Gastrocnemius medialis (tissue), 4 donors: ENCODE results near the gene PLLP.

Source experiments
- POLR2A ChIP-seq, 2 donors: fragments of 450-650 bp; IDR thresholded peaks; one replicate each; pipeline ENCODE4 v1.6.1; 2017; ENCODE audit warnings: antibody characterized with exemption in 2 of 2, mild to moderate bottlenecking in 2 of 2, moderate library complexity in 2 of 2
- TF ChIP-seq, protein P1 (sequence below), 5 experiments: fragments of 450-650 bp in 3 of 5; fragments of 200-600 bp in 2 of 5; sonication (generic) in 2 of 5; IDR thresholded peaks in 4 of 5; conservative IDR thresholded peaks in 1 of 5; 1 replicate in 4 of 5; 2 replicates in 1 of 5; pipeline ENCODE4 v1.5.1; 2016 to 2019; ENCODE audit warnings: antibody characterized with exemption in 5 of 5, mild to moderate bottlenecking in 3 of 5, moderate library complexity in 3 of 5

- TF ChIP-seq POLR2A (IDR thresholded peaks at IDR 0.05), result no peak
- TF ChIP-seq, protein P1, sequence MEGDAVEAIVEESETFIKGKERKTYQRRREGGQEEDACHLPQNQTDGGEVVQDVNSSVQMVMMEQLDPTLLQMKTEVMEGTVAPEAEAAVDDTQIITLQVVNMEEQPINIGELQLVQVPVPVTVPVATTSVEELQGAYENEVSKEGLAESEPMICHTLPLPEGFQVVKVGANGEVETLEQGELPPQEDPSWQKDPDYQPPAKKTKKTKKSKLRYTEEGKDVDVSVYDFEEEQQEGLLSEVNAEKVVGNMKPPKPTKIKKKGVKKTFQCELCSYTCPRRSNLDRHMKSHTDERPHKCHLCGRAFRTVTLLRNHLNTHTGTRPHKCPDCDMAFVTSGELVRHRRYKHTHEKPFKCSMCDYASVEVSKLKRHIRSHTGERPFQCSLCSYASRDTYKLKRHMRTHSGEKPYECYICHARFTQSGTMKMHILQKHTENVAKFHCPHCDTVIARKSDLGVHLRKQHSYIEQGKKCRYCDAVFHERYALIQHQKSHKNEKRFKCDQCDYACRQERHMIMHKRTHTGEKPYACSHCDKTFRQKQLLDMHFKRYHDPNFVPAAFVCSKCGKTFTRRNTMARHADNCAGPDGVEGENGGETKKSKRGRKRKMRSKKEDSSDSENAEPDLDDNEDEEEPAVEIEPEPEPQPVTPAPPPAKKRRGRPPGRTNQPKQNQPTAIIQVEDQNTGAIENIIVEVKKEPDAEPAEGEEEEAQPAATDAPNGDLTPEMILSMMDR (IDR thresholded peaks at IDR 0.05 in 4 of 5, conservative IDR thresholded peaks at IDR 0.05 in 1 of 5), result no peak
Measured at GRCh38 chr16:57268804-57269800, 15.4 kb downstream of the PLLP start.
